Thoracic aorta (tissue), 2 donors: ENCODE results near the gene SERPINB6. TPM values are rescaled to one million over a fixed set of nuclear protein-coding genes. Genes with fewer than 3 reads are reported as not detected.

Source experiments
- ATAC-seq: fragments of 150-250 bp; one replicate; pipeline ENCODE4 v1.8.0; 2017; ENCODE audit warnings: low read depth; ENCODE audit not compliant: insufficient number of reproducible peaks, low FRiP score
- DNase-seq: peaks from one replicate; pipeline ENCODE4 v3.0.0-alpha.2; 2020; ENCODE audit warnings: low spot score
- H3K27ac ChIP-seq, 2 donors: fragments of 200-600 bp; sonication (generic); 1 replicate in 1 of 2; 2 replicates in 1 of 2; pipeline ENCODE4 v1.5.1; 2016; ENCODE audit warnings: mild to moderate bottlenecking in 2 of 2, moderate library complexity in 2 of 2
- H3K27me3 ChIP-seq: fragments of 200-600 bp; sonication (generic); replicated peaks from 2 replicates; pipeline ENCODE4 v1.6.0; 2016; ENCODE audit warnings: mild to moderate bottlenecking; ENCODE audit not compliant: insufficient read depth
- H3K36me3 ChIP-seq: fragments of 200-600 bp; sonication (generic); one replicate; pipeline ENCODE4 v1.5.1; 2016
- H3K4me1 ChIP-seq, 2 donors: fragments of 200-600 bp; sonication (generic); 1 replicate in 1 of 2; 2 replicates in 1 of 2; pipeline versions ENCODE4 v1.5.1 to v1.6.0; 2016; ENCODE audit warnings: low read depth in 2 of 2, mild to moderate bottlenecking in 1 of 2; ENCODE audit not compliant: control insufficient read depth in 1 of 2
- H3K4me3 ChIP-seq: fragments of 200-600 bp; sonication (generic); 2 replicates; pipeline ENCODE4 v1.5.1; 2016; ENCODE audit warnings: mild to moderate bottlenecking
- H3K9me3 ChIP-seq: fragments of 200-600 bp; sonication (generic); 2 replicates; pipeline ENCODE4 v1.5.1; 2016
- CTCF ChIP-seq: fragments of 200-600 bp; sonication (generic); IDR thresholded peaks from one replicate; pipeline ENCODE4 v1.5.1; 2019; ENCODE audit warnings: antibody characterized with exemption
- total RNA-seq, 2 donors: library from RNA; depleted of rRNA; stranded (reverse); fragments of >200 nt; gene quantifications; one replicate each; pipeline versions ENCODE4 v1.1.0 to v1.2.3, GENCODE V29; 2016

Gene SERPINB6
- total RNA-seq, 2 donors from 2014 or later: 161 to 180 TPM

DNA sequence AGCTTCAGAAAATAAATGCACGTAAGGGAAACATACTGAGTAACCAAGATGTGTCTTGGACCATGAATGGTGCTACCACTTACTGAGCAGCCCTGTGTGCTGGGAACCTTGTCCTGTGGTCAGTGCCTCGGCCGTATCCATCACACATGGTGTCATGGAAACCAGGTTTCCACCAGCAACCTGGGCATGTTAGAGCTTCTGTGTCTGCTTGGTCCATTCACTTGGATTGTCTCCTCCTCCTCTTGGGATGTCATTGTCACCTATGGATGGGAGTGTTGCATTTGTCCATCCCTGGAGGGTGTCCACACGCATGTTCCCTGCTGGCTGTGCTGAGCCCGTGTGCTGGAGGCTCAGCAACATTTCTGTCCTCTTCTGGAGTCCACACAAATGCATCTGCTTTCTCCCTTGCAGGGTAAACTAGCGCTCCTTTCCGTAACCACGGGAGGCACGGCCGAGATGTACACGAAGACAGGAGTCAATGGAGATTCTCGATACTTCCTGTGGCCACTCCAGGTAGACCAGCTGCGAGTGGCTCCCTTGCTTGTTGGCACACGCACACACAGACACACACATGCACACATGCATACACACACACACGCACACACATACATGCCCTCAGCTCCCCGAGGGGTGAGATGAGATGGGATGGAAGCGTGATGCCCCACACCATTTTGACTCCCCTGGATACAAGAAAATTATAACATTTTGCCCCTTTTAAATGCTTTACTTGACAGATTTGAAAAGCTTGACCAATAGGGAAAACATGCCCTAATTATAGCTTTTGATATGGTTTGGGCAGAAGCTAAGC is 45.3 kb upstream of the SERPINB6 start:
- no peak for ATAC-seq
- H3K36me3 ChIP-seq: peaks cover 37% of the 10 kb centered on the region
- no peaks in the 10 kb centered on the region for H3K27me3 ChIP-seq
- DNase-seq: no peak
- no peak for TF ChIP-seq CTCF
- peaks cover 6% of the 10 kb centered on the region for H3K9me3 ChIP-seq
- no peak overlapping the region for H3K4me3 ChIP-seq
- no peaks in the 10 kb centered on the region for H3K4me1 ChIP-seq
- no peak overlapping the region for H3K27ac ChIP-seq

DNA sequence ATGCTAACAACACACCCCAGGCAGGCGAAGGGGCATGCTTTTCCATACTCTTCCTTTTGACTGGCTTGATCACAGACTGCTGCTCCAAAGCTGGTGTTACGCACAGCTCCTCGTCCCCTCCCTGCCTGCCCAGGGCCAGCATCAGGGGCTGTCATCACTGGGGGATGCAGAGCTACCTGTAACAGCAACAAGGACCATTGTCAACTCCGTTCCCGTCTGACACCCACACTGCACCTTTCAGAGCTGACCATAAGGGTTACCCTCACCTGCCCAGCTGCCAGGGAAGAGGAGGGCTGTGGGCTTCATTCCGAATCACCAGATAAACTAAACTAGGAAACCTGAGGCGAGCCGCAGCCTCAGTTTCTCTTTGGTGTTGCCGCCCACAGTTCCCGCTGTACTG is 43.8 kb upstream of the SERPINB6 start:
- no peak for ATAC-seq
- peaks cover 52% of the 10 kb centered on the region for H3K36me3 ChIP-seq
- no peak for TF ChIP-seq CTCF

DNA sequence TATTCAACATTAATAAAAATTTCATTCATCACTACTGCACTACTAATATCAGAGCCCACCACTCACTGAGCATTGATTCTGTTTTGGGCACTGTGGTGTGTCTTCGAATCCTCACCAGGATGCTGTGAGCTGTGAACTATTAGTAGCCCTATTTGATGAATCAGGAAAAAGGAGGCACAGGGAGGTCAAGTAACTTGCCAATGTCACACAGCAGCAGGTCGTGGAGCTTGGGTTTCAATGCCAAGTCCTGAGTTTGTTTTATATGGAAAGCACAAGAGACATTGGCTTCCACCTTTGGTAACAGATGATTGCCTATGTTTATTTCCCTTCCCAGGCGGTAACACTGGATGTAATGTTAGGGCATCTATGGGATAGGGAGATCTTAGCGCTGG is 43.3 kb upstream of the SERPINB6 start:
- Histone ChIP-seq H3K4me1 (no peaks in the 10 kb centered on the region), H3K36me3 (peaks cover 57% of the 10 kb centered on the region), H3K9me3 (peaks cover 17% of the 10 kb centered on the region), H3K27me3 (no peaks in the 10 kb centered on the region), H3K4me3 (no peak overlapping the region), H3K27ac (no peak overlapping the region)
- ATAC-seq: no peak
- no peak for TF ChIP-seq CTCF
- DNase-seq: no peak

More for the DNA sequence above, 43.8 kb upstream of the SERPINB6 start:
- Histone ChIP-seq H3K27me3 (no peaks in the 10 kb centered on the region), H3K4me3 (no peak overlapping the region), H3K27ac (no peak overlapping the region), H3K4me1 (no peaks in the 10 kb centered on the region), H3K9me3 (peaks cover 17% of the 10 kb centered on the region)
- no peak for DNase-seq

DNA sequence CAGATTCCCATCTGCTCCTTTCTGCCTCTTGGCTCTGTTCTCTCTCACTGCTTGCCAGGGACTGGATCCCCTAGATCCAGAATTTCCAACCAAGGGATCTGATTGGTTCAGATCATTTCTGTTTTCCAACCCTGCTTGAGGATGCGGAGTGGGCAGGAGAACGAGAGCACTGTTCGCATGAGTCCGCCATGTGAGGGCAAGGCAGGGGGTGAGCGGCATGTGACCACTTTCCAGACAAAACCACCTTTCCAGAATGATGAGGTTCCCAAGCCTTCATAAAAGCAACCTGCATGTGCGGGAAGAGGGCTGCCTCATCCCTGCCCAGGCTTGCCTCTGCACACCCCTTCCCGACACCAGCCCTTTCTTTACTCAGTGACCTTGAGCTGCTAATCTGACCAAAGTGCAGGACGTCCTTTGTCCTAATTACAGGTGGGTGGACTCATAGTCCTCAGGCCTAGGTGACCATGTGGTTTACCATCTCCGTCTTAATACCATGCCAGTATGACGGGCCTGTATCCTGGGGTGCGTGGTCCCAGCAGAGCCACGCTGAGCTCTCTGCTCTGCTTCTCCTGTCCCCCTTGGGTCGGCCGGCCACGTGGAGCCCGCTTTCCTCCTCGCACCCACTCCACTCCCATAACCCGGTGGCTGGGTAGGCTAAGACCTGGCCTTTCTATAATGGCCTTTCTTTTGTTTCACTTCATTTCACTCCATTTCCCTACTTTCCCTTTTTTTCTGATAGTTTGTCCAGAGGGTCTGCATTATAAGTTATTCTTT is 42.7 kb upstream of the SERPINB6 start:
- H3K4me3 ChIP-seq: no peak overlapping the region
- ATAC-seq: no peak
- H3K27me3 ChIP-seq: no peaks in the 10 kb centered on the region
- H3K36me3 ChIP-seq: peaks cover 61% of the 10 kb centered on the region
- H3K9me3 ChIP-seq: peaks cover 17% of the 10 kb centered on the region
- TF ChIP-seq CTCF: no peak
- DNase-seq: no peak
- no peaks in the 10 kb centered on the region for H3K4me1 ChIP-seq
- H3K27ac ChIP-seq: no peak overlapping the region

- Histone ChIP-seq H3K27me3 (no peaks in the 10 kb centered on the region), H3K27ac (no peak overlapping the region), H3K4me3 (no peak overlapping the region), H3K9me3 (peaks cover 17% of the 10 kb centered on the region), H3K4me1 (no peaks in the 10 kb centered on the region), H3K36me3 (peaks cover 61% of the 10 kb centered on the region)
- TF ChIP-seq CTCF: no peak
- ATAC-seq (no peak), DNase-seq (no peak)
Measured at GRCh38 chr6:3013486-3013885, 42.1 kb upstream of the SERPINB6 start.
